ENCODE data around the gene LRRC8E. TPM values are rescaled to one million over a fixed set of nuclear protein-coding genes. Genes with fewer than 3 reads are reported as not detected.

LRRC8E gene
- total and polyA plus RNA-seq, 4 donors: 1.8 to 3.3 (median 2.4) TPM; not detected in 1

DNA sequence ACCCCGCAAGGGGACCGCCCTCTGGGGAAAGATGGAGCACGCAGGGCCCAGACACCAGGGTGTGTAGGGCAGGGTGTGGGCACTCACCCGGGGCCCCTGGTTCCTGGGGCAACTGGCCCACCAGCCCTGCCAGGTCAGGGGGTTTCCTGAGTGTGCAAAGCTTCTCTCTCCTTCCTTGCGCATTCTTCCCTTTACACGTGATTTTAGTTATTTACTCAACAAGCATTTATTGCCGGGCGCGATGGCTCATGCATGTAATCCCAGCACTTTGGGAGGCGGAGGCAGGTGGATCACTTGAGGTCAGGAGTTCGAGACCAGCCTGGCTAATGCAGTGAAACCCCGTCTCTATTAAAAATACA is 34.6 kb upstream of the LRRC8E start (continued):
- TF ChIP-seq, protein P1, sequence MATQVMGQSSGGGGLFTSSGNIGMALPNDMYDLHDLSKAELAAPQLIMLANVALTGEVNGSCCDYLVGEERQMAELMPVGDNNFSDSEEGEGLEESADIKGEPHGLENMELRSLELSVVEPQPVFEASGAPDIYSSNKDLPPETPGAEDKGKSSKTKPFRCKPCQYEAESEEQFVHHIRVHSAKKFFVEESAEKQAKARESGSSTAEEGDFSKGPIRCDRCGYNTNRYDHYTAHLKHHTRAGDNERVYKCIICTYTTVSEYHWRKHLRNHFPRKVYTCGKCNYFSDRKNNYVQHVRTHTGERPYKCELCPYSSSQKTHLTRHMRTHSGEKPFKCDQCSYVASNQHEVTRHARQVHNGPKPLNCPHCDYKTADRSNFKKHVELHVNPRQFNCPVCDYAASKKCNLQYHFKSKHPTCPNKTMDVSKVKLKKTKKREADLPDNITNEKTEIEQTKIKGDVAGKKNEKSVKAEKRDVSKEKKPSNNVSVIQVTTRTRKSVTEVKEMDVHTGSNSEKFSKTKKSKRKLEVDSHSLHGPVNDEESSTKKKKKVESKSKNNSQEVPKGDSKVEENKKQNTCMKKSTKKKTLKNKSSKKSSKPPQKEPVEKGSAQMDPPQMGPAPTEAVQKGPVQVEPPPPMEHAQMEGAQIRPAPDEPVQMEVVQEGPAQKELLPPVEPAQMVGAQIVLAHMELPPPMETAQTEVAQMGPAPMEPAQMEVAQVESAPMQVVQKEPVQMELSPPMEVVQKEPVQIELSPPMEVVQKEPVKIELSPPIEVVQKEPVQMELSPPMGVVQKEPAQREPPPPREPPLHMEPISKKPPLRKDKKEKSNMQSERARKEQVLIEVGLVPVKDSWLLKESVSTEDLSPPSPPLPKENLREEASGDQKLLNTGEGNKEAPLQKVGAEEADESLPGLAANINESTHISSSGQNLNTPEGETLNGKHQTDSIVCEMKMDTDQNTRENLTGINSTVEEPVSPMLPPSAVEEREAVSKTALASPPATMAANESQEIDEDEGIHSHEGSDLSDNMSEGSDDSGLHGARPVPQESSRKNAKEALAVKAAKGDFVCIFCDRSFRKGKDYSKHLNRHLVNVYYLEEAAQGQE (IDR thresholded peaks at IDR 0.05): no peak

DNA sequence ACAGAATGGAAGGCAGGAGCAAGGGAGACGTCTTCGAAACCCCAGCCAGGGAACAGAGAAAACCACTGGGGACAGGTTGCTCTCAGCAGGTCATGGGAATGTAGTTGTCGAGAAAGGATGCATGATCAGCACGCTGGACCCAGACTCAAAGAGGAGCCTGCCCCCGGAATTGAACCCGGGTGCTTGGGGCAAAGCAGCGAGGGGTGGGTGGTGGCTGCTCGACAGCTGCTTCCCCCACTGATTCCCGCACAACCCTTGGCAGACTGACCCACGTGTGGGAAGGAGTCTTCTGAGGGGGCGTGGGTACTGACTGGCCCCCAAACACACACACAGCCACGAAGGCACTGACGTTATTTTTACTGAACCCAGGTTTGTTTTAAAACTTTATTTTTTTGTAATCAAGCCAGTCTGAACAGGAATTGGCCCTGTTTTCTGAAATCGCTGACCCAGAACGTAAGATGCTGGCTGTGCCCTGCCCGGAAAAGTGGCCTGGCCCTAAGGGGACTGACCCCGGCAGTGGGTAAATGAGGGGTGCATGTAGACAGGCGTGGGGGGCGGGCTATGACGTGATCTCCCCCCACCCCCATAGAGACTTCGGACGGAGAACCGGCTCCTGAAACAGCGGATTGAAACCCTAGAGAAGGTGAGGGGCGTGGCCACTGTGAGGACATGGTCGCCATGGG is 32.7 kb upstream of the LRRC8E start:
- H3K4me3 ChIP-seq (ENCODE audit: low read depth in 1 of 3, low read length in 3 of 3): no peak overlapping the region
- 93% methylated on average over 26 of the region's 26 CpGs for WGBS
- H3K27me3 ChIP-seq (ENCODE audit: control insufficient read depth in 4 of 4, insufficient read depth in 4 of 4, low read length in 3 of 4): no peaks in the 10 kb centered on the region

DNA sequence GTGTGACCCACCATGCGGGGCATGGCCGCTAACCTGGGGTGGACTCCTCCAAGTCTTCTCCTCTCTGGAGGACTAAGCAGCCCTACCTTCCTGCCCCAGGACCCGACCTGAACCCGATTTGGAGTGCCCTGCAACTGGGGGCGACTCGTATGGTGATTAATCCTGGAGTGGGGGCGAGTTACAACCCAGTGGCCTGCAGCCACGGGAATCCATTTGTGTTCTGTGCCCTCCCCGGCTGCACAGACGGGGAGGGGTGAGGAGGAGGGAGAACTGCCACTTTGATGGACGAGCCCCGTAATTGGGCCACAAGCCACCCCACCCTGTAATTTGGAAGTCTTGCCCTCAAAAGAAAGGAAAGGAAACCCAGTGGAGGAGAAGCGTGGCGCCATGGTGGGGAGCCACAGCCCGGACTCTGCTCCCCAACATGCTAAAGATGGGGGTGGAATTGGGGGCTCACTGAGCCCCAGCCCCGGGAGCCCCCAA is 32.2 kb upstream of the LRRC8E start:
- 93% methylated on average over 16 of the region's 16 CpGs for WGBS
- no peak for DNase-seq (ENCODE audit: low spot score)
- no peak overlapping the region for H3K4me3 ChIP-seq (ENCODE audit: low read depth in 1 of 3, low read length in 3 of 3)
- H3K9me3 ChIP-seq (ENCODE audit: control insufficient read depth in 4 of 4, low read length in 3 of 4): no peaks in the 10 kb centered on the region
- H3K9ac ChIP-seq (ENCODE audit: low read depth in 1 of 2, low read length in 2 of 2): no peak overlapping the region
- no peak overlapping the region for H3K27ac ChIP-seq (ENCODE audit: low read depth in 1 of 2, low read length in 2 of 2)
- TF ChIP-seq FOXA2 (IDR thresholded peaks at IDR 0.05): no peak
- no peaks in the 10 kb centered on the region for H3K36me3 ChIP-seq (ENCODE audit: control insufficient read depth in 4 of 4, insufficient read depth in 3 of 4, low read depth in 1 of 4, low read length in 3 of 4)
- peaks cover 5 to 12% (median 6%) of the 10 kb centered on the region in 4 donors for H3K4me1 ChIP-seq (ENCODE audit: control insufficient read depth in 4 of 4, insufficient read depth in 4 of 4, low read length in 3 of 4)
- H3K27me3 ChIP-seq (ENCODE audit: control insufficient read depth in 4 of 4, insufficient read depth in 4 of 4, low read length in 3 of 4): no peaks in the 10 kb centered on the region

More for the DNA sequence above, 32.7 kb upstream of the LRRC8E start:
- TF ChIP-seq, protein P2, sequence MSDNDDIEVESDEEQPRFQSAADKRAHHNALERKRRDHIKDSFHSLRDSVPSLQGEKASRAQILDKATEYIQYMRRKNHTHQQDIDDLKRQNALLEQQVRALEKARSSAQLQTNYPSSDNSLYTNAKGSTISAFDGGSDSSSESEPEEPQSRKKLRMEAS (IDR thresholded peaks at IDR 0.05): no peak
- TF ChIP-seq FOXA2 (IDR thresholded peaks at IDR 0.05) (no peak), HNF4G (IDR thresholded peaks at IDR 0.05) (no peak)
- TF ChIP-seq, protein P1 (IDR thresholded peaks at IDR 0.05): no peak
- Histone ChIP-seq H3K4me1 (ENCODE audit: control insufficient read depth in 4 of 4, insufficient read depth in 4 of 4, low read length in 3 of 4) (peaks cover 5 to 12% (median 6%) of the 10 kb centered on the region in 4 donors), H3K36me3 (ENCODE audit: control insufficient read depth in 4 of 4, insufficient read depth in 3 of 4, low read depth in 1 of 4, low read length in 3 of 4) (no peaks in the 10 kb centered on the region), H3K27ac (ENCODE audit: low read depth in 1 of 2, low read length in 2 of 2) (no peak overlapping the region), H3K9ac (ENCODE audit: low read depth in 1 of 2, low read length in 2 of 2) (no peak overlapping the region), H3K9me3 (ENCODE audit: control insufficient read depth in 4 of 4, low read length in 3 of 4) (no peaks in the 10 kb centered on the region)
- DNase-seq (ENCODE audit: low spot score): no peak
